DMS53 (cell line): ENCODE data around the gene CMTM4.

Experiments used
- DNase-seq: peaks from one replicate; lab custom pipeline; 2025; lab: John Stamatoyannopoulos, UW

CMTM4 gene

GRCh38 chr16:66696669-66697630 is at the start of gene CMTM4:
Gene CMTM4, minus strand, starts transcription at chr16:66696743. Its CDS starts 218 bp downstream, at chr16:66696525.
- peak; percentile 93 for DNase-seq

DNA sequence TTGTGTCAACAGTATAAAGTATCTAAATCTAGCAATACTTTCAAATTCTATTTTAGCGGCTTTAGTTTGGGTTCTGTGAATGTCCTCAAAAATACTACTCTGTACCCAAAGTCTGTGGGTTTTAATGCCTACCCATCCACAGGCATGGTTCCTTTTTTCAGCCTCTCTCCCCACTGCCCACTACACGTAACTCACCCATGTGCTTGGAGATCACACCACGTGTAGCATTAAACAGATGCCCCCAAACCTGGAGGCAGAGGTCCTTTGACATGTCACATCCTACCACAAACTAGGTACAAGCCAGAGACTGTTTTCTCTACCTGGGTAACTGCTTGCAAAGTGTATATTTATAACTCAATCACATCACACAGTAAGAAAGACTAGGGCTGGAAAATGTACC is 49.5 kb upstream of the CMTM4 start:
- DNase-seq: no peak

- no peak for DNase-seq
These were observed 45.6 kb upstream of the CMTM4 start for GRCh38 chr16:66741950-66742808.

- DNase-seq: peak; percentile 85
These were observed 44.8 kb upstream of the CMTM4 start for GRCh38 chr16:66741169-66741900.

- DNase-seq: peak; percentile 20
These were observed 44.0 kb upstream of the CMTM4 start for GRCh38 chr16:66740533-66740932.

DNA sequence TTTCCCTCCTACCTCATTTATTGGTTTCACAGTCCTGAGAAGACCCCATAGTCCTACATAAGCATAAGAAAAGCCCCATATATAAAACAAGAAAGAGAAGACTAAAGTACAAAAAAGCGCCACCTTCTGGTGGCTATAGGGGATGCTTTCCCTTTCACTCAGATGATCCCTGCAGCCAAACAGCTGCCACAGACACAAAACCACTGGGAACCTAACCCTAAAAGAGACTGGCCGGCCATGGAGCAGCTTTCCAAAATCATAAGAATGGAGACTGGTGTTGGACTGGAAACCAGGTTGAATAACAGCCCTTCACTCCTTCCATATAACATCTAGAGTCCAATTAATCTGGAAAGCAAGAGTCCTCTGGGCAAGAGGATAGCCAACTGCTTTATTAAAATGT is 43.5 kb upstream of the CMTM4 start:
- peak; percentile 51 for DNase-seq

GRCh38 chr16:66735891-66736290 is 39.3 kb upstream of the CMTM4 start:
- DNase-seq: no peak

DNA sequence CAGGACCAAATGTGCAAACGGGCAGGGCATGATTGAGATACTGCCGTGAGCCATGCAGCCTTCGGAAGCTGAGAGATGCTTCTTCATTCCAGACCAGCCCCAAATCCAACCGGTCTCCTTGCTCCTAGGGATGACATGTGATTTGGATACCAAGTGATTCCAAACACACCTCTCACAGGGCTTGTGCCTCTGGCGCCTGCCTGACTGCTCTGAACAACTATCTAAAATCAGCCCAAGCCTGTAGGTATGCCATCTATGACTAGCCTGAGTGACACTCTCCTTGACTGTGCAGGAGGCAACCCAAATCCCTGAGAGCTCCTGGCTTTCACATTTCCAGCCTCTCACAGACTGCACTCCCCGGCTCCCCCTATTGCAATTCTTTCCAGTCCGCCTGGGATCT is 34.6 kb upstream of the CMTM4 start:
- no peak for DNase-seq

DNA sequence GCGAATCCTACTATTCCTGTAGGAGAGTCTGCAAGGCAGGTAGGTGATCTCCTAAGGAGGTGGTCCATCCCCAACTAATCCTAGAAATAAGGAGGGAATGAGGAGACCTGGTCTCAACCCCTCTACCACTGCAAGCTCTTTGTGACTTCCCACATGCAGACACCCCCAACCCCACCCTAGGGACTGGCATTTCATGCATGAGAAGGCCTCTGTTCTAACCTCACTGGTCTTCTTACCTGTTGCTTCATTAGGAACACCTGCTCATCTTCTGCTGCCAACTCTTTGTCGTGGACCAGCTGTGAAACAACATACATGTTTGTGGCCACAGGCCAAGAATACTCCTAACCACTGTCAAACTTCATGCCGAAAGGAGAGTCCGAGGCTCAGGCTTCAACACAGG is 32.3 kb upstream of the CMTM4 start:
- DNase-seq: no peak

DNA sequence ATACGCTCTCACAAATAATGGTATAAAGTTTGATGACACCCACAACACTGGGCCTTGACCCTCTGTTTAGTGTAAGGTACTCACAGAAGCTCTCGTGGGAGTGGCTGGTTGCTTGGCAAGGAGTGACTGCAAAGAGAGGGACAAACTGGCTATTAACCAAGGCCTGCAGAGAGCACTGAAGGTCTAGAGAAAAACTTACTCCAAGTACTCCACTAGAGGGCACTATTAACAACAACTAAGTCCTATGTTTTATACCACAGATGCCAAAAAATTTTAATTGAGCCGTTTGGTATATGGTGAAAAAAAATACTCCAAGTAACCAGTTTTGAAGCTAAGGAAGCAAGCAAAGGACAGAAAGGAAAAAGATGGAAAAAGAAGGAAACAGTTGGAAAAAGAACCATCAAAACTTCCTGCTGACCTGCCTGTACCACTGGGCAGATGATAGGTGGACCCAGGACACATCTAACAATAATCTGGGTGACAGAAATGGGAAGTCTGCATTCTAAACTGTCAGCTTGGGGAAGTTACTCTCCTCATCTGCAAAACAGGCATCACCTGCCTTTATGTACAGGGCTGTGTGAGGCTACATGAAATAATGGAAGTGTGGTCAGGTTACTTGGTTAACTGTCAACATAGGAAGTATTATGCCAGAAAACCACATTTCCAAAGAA is 31.7 kb upstream of the CMTM4 start:
- peak; percentile 72 for DNase-seq

- no peak for DNase-seq
These were observed 24.2 kb upstream of the CMTM4 start for GRCh38 chr16:66720766-66721165.

DNA sequence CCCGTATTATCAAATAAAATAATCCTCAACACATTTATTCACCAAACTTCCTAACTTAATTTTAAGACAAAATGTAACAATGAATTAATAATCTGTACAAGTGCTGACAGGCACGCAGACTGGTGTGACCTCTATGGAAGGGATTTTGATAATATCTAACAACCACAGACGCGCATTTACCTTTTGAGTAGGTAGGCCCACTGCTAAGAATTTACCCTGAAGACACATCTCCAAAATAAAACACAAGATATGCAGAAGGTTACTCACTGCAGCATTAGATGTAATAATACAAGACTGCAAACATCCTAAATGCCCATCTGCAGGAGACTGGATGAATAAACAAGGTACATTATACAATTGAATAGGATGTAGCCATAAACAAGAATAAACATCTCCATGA is 22.7 kb upstream of the CMTM4 start:
- DNase-seq: no peak

DNA sequence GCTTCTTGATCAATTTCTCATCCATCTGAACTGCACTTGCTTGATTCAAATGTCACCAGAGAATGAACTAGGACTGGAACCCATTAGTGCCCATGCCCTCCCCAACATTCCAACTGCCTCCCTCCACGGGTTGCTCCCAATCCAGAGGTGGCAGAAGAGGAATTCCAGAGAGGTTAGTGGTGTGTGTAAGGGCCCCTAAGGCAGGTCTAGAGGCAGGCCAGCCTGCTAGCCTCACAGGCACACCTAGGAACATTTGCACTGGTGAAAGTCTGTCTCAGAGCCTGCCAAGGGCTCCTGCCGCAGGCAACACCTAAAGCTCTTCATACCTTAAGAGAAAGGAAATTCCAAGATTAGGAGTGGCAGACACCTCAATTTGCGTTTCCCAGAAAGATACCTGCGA is 21.2 kb upstream of the CMTM4 start:
- no peak for DNase-seq

DNA sequence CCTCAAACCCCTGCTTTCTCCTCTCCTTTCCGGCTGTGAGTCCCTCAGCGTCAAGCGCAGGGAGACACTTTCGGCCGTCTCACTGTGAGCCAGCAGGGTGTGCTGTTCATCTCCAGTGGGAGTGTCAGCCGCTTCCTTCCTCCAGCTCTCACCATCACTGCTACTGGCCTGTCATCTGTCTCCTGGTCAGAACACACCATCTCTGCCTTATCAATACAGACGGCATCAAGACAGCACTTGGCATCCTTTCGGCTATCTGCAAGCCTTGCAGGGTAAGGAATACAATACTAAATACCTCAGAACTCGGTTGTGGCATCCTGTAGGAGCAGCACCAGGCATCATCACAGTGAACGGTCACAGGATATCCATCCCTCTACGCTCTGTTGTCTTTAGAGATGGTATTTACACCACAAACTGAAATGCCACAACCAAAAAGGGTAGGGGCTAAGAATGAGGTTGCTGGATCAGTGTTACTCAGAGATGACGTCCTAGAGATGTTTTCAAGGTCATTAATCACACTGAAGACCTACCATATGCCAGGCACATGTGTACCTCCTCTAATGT is 20.7 kb upstream of the CMTM4 start:
- peak; percentile 39 for DNase-seq

DNA sequence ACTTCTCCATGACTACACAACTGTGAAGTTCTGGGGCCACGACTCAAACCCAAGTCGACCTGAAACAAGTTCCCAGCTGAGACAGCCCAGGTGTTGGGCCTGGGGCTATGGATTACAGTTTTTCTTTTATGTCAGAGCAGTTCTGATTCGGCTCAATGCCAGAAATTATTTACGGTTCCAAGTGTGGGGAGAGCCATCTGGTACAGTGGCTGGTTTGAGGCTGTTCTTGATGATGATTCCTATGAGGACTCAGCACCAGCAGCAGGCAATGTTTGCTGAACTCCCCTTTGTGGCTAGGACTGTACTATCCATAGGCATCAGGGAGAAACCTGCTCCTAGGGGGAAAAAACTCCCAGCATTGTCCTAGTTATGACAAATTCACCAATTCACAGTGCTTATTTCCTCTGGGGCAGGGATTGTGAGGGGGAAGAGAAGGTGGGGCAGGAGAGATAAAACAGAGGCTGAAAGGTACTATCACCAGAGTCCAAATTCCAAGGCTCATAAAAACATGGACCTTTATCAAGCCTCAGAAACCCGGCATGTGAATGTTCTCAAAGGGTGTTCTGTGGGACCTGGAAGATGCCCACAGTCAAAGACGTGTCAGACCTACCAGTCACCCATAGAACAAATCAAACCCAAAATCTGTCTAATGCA is 18.2 kb upstream of the CMTM4 start:
- DNase-seq: peak; percentile 32

DNA sequence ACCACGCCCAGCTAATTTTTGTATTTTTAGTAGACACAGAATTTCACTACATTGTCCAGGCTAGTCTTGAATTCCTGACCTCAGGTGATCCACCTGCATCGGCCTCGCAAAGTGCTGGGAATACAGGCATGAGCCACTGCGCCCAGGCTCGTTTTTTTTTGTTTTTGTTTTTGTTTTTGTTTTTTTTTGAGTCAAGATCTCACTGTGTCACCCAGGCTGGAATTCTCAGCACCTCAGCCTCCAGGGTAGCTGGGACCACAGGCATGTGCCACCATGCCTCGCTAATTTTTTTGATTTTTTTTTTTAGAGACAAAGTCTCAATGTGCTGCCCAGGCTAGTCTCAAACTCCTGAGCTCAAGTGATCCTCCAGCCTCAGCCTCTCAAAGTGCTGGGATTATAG is 17.5 kb upstream of the CMTM4 start:
- DNase-seq: no peak

- DNase-seq: no peak
These were observed 16.5 kb upstream of the CMTM4 start for GRCh38 chr16:66713076-66713475.

DNA sequence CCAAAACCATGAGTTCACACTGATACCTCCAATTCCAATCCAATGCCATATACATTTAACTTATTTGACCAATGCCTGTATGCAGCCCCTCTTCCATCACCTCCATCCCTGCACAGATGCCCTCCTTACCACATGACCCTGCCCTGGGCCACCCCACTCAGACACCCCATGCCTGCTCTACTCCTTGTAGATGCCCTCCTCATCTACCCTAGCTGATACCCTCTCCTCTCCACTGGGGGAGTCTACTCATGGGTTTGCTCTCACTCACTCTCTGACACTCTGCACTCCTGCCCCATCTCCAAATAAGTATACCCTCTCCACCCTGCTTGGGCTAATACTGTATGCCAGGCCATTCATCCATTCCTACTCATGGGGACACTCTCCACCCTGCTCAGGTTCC is 16.0 kb upstream of the CMTM4 start:
- no peak for DNase-seq

- no peak for DNase-seq
These were observed 15.0 kb upstream of the CMTM4 start for GRCh38 chr16:66711581-66711980.

GRCh38 chr16:66706506-66706880 is 9.9 kb upstream of the CMTM4 start:
- no peak for DNase-seq
